Right lobe of liver (tissue), 4 donors: ENCODE measurements around the gene KIF5C.

Source experiments
- POLR2A ChIP-seq: fragments of 450-650 bp; IDR thresholded peaks from one replicate; pipeline ENCODE4 v1.6.1; 2017; ENCODE audit warnings: antibody characterized with exemption, mild to moderate bottlenecking
- TF ChIP-seq, protein P1 (sequence below), 4 donors: fragments of 200-600 bp in 3 of 4; fragments of 450-650 bp in 1 of 4; IDR thresholded peaks; one replicate each; pipeline versions ENCODE4 v1.5.1 to v1.8.0; 2016 to 2022; ENCODE audit warnings: antibody characterized with exemption in 4 of 4, mild to moderate bottlenecking in 2 of 4
- donor health status: DM: no; HTN: no; CAD: no.
- donor health status: DM: no; HTN: no; CAD: no.
- donor health status: DM: no; HTN: yes; CAD: no.

DNA sequence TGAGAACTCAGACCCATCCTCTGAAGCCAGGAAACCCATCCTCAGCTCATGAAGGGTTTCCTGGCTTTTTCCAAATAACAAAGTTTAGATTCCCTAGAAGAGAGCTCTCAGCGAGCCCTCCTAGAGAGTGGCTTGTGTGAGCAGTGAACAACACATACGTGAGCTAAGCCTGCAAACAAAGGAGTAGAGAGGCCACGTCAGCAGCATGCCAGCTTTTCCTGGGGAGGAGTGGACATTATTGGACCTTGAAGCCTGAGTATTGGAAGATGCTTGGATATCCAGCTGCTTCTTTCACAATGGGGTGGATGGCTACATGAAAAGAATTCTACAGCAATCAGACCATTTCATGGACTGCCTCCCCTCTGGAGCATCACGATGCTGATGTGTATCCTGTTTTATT, 21.1 kb downstream of the KIF5C start:
- TF ChIP-seq, protein P1, sequence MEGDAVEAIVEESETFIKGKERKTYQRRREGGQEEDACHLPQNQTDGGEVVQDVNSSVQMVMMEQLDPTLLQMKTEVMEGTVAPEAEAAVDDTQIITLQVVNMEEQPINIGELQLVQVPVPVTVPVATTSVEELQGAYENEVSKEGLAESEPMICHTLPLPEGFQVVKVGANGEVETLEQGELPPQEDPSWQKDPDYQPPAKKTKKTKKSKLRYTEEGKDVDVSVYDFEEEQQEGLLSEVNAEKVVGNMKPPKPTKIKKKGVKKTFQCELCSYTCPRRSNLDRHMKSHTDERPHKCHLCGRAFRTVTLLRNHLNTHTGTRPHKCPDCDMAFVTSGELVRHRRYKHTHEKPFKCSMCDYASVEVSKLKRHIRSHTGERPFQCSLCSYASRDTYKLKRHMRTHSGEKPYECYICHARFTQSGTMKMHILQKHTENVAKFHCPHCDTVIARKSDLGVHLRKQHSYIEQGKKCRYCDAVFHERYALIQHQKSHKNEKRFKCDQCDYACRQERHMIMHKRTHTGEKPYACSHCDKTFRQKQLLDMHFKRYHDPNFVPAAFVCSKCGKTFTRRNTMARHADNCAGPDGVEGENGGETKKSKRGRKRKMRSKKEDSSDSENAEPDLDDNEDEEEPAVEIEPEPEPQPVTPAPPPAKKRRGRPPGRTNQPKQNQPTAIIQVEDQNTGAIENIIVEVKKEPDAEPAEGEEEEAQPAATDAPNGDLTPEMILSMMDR (IDR thresholded peaks at IDR 0.05) = no peak
- TF ChIP-seq POLR2A = no peak
